ENCODE data around the gene SELENOV. TPM values are rescaled to one million over a fixed set of nuclear protein-coding genes. Genes with fewer than 3 reads are reported as not detected.

SELENOV gene
- total RNA-seq, 1 experiment from 2014 or later = not detected

- CTCF ChIA-PET = no interaction called here
- no peak overlapping the region for H2AFZ ChIP-seq (ENCODE audit: low read depth, low read length, poor library complexity, severe bottlenecking)
- no peaks in the 10 kb centered on the region for H3K9me3 ChIP-seq (ENCODE audit: control insufficient read depth in 1 of 2, insufficient read depth in 1 of 2, low read depth in 1 of 2, low read length in 2 of 2)
- H3K9me2 ChIP-seq (ENCODE audit: insufficient read depth) = no peaks in the 10 kb centered on the region
- no peak overlapping the region for H3K9ac ChIP-seq (ENCODE audit: low read length)
- no TSS peak for BruUV-seq (replicated peaks)
- no peak overlapping the region for H3K4me2 ChIP-seq (ENCODE audit: low read length)
- RAD21 ChIA-PET (ENCODE audit: low non-redundant PET in 1 of 2, low total read pairs in 2 of 2, uncharacterized antibody in 2 of 2, unreplicated experiment in 2 of 2) = no interaction called here
- intact Hi-C loops (cut with micrococcal nuclease) = no loop called here
- H3K27ac ChIP-seq (ENCODE audit: low read depth, low read length) = no peak overlapping the region
- peaks cover 11% of the 10 kb centered on the region for H3K79me2 ChIP-seq (ENCODE audit: insufficient read depth, low read length)
- DNase-seq (ENCODE audit: low read depth, low spot score) = no peak
- H4K20me1 ChIP-seq (ENCODE audit: insufficient read depth) = no peaks in the 10 kb centered on the region
- H3K4me1 ChIP-seq (ENCODE audit: control insufficient read depth in 1 of 2, insufficient read depth in 2 of 2, low read length in 2 of 2) = peaks cover 9 to 21% of the 10 kb centered on the region in 2 experiments
- no peak for ATAC-seq
- POLR2A ChIA-PET = no interaction called here
- no peak overlapping the region for H3K4me3 ChIP-seq (replicated peaks in 1 of 2; ENCODE audit: low read depth in 1 of 2, low read length in 2 of 2)
- no peaks in the 10 kb centered on the region for H3K36me3 ChIP-seq (ENCODE audit: control insufficient read depth in 1 of 2, insufficient read depth in 2 of 2, low read length in 2 of 2)
- no peak for TF ChIP-seq POLR2A (IDR thresholded peaks at IDR 0.05; ENCODE audit: borderline replicate concordance, extremely low read depth, insufficient read depth, insufficient read length)
- no peak for TF ChIP-seq POLR2AphosphoS5 (IDR thresholded peaks at IDR 0.05; ENCODE audit: low read depth, low read length)
- no peak for TF ChIP-seq CEBPB (IDR thresholded peaks at IDR 0.05; ENCODE audit: low read depth)
- no peak for TF ChIP-seq ZNF274 (IDR thresholded peaks at IDR 0.05; ENCODE audit: low read depth, low read length)
- TF ChIP-seq REST (IDR thresholded peaks at IDR 0.05; ENCODE audit: low read depth) = no peak
- TF ChIP-seq EZH2phosphoT487 (IDR thresholded peaks at IDR 0.05; ENCODE audit: borderline replicate concordance) = no peak
- TF ChIP-seq ZBTB33 (IDR thresholded peaks at IDR 0.05; ENCODE audit: extremely low read depth, insufficient replicate concordance, low read length) = no peak
- TF ChIP-seq ZFX (IDR thresholded peaks at IDR 0.05) = no peak
- TF ChIP-seq SP1 (IDR thresholded peaks at IDR 0.05; ENCODE audit: low read depth) = no peak
- TF ChIP-seq SIN3A (IDR thresholded peaks at IDR 0.05; ENCODE audit: low read depth) = no peak
- no peak for TF ChIP-seq SRF (IDR thresholded peaks at IDR 0.05; ENCODE audit: low read depth)
- TF ChIP-seq ATF3 (IDR thresholded peaks at IDR 0.05) = no peak
- no peak for TF ChIP-seq ELF1 (IDR thresholded peaks at IDR 0.05; ENCODE audit: borderline replicate concordance, low read depth)
- H3K27me3 ChIP-seq (ENCODE audit: insufficient read depth, low read length) = no peaks in the 10 kb centered on the region
Measured at GRCh38 chr19:39543477-39543857, 28.5 kb downstream of the SELENOV start.

Measured in HCT116 (cell line).